RWPE2 (cell line): ENCODE data around the gene PLEKHA8.

ENCODE experiments used
- ATAC-seq: fragments of 200-7000 bp; cut with Tn5 transposase; 3 replicates; pipeline ENCODE4 v1.9.1; 2021; ENCODE audit warnings: low read depth
- DNase-seq: peaks from one replicate; pipeline ENCODE4 v3.0.0-alpha.2; 2020; ENCODE audit warnings: low spot score
- H3K27ac ChIP-seq: fragments of 450-650 bp; 2 replicates; pipeline ENCODE4 v1.5.1; 2017; ENCODE audit warnings: mild to moderate bottlenecking; ENCODE audit not compliant: poor library complexity, severe bottlenecking
- H3K27me3 ChIP-seq: fragments of 250-450 bp; sonication (Bioruptor Pico); 2 replicates; pipeline ENCODE4 v1.5.1; 2021; ENCODE audit warnings: mild to moderate bottlenecking, moderate library complexity; ENCODE audit not compliant: insufficient read depth, poor library complexity, severe bottlenecking
- H3K36me3 ChIP-seq: fragments of 250-450 bp; sonication (Bioruptor Pico); 2 replicates; pipeline ENCODE4 v1.5.1; 2020; ENCODE audit warnings: low read depth, mild to moderate bottlenecking, moderate library complexity
- H3K4me1 ChIP-seq: fragments of 250-450 bp; sonication (Bioruptor Pico); 2 replicates; pipeline ENCODE4 v1.5.1; 2021; ENCODE audit warnings: mild to moderate bottlenecking, moderate library complexity; ENCODE audit not compliant: insufficient read depth, poor library complexity, severe bottlenecking
- H3K4me3 ChIP-seq: fragments of 250-450 bp; sonication (Bioruptor Pico); 2 replicates; pipeline ENCODE4 v1.5.1; 2021; ENCODE audit warnings: mild to moderate bottlenecking, moderate library complexity; ENCODE audit not compliant: severe bottlenecking
- H3K9me3 ChIP-seq: fragments of 250-450 bp; sonication (Bioruptor Pico); 2 replicates; pipeline ENCODE4 v1.5.1; 2021; ENCODE audit warnings: mild to moderate bottlenecking, moderate library complexity; ENCODE audit not compliant: severe bottlenecking
- TF ChIP-seq, protein P1 (sequence below): fragments of 450-650 bp; IDR thresholded peaks from one replicate; pipeline ENCODE4 v1.5.1; 2017; ENCODE audit warnings: mild to moderate bottlenecking, moderate library complexity; ENCODE audit not compliant: poor library complexity, severe bottlenecking

The PLEKHA8 gene

DNA sequence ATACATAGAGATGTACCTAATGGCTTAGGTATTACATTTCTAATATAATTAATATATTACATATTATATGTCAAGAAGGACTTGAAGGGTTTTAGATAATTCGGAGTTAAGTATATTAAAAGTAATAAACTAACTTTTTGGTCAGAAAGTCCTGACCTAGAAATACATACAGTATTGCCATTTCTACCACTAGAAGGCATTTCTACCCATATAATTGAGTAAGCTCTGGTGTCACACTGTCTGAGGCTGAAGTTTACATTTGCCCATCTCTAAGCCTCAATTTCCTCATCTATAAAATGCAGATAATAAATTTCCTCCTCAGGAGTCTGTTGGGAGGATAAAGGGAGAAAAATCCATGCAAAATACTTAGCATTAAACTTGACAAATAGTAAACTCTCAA lies 8.8 kb upstream of the PLEKHA8 start:
- DNase-seq (no peak), ATAC-seq (no peak)
- H3K27me3 ChIP-seq = no peaks in the 10 kb centered on the region
- H3K9me3 ChIP-seq = no peaks in the 10 kb centered on the region
- peaks cover 16% of the 10 kb centered on the region for H3K4me1 ChIP-seq
- peak overlapping the region; percentile 12 for H3K27ac ChIP-seq
- TF ChIP-seq, protein P1, sequence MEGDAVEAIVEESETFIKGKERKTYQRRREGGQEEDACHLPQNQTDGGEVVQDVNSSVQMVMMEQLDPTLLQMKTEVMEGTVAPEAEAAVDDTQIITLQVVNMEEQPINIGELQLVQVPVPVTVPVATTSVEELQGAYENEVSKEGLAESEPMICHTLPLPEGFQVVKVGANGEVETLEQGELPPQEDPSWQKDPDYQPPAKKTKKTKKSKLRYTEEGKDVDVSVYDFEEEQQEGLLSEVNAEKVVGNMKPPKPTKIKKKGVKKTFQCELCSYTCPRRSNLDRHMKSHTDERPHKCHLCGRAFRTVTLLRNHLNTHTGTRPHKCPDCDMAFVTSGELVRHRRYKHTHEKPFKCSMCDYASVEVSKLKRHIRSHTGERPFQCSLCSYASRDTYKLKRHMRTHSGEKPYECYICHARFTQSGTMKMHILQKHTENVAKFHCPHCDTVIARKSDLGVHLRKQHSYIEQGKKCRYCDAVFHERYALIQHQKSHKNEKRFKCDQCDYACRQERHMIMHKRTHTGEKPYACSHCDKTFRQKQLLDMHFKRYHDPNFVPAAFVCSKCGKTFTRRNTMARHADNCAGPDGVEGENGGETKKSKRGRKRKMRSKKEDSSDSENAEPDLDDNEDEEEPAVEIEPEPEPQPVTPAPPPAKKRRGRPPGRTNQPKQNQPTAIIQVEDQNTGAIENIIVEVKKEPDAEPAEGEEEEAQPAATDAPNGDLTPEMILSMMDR = peak; percentile 41
- no peak overlapping the region for H3K4me3 ChIP-seq
- peaks cover 60% of the 10 kb centered on the region for H3K36me3 ChIP-seq

DNA sequence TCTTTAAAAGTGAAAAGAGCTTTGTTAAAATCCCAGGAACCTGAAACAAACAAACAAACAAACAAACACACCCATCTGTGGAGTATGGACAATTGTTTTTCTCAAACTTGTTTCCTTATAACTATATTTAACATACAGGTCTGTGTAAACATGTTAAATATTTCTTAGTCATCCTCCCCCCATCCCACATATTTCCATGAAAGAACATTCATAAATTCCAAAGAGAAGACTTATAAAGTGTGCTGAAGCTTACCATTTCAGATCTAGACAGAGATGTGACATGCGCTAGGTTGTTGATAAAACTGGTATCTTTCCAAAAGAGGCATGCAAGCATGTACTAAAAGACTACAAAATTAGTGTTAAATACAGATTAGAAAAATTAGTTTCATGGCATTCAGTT lies 8.3 kb upstream of the PLEKHA8 start:
- peak; percentile 61 for ATAC-seq
- Histone ChIP-seq H3K27ac (peak overlapping the region; percentile 12), H3K4me1 (peaks cover 16% of the 10 kb centered on the region), H3K27me3 (no peaks in the 10 kb centered on the region), H3K36me3 (peaks cover 54% of the 10 kb centered on the region), H3K4me3 (no peak overlapping the region), H3K9me3 (no peaks in the 10 kb centered on the region)
- TF ChIP-seq, protein P1 = no peak
- no peak for DNase-seq

DNA sequence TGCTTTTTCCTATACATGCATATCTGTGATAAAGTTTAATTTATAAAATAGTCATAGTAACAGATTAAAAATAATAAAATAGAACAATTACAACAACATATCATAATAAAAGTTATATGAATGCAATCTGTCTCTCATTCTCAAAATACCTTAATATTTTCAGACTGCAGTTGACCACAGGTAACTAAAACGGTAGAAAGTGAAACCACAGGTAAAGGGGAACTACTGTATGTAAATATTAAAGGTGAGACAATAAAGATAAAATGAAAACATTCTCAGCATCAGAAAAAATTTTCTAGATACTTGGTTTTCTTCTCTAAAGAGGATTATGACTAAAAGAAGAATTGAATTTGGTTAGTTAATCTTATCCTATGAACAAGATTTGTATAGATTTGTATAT lies 7.7 kb upstream of the PLEKHA8 start:
- H3K27me3 ChIP-seq = no peaks in the 10 kb centered on the region
- H3K27ac ChIP-seq = peak overlapping the region; percentile 12
- ATAC-seq (no peak), DNase-seq (no peak)
- no peak overlapping the region for H3K4me3 ChIP-seq
- no peaks in the 10 kb centered on the region for H3K9me3 ChIP-seq
- TF ChIP-seq, protein P1 = no peak
- H3K36me3 ChIP-seq = peaks cover 53% of the 10 kb centered on the region
- H3K4me1 ChIP-seq = peaks cover 20% of the 10 kb centered on the region

DNA sequence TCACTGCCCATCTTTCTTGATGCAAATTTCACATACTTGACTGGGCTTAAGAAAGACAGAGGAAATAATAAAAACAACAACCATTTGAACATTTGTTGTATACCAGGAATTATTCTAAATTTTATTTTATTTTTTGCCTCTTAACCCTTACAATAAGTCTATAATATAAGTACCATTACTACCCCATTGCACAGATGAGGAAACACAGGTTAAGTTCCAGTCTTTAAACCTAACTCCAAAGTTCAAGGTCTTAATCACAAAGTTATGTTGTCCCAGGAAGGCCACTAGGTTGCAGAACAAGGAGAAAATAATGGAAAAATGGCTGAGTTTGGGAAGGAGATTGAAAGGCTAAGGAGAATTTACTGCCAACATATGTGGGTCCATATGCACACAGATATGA lies 5.2 kb upstream of the PLEKHA8 start:
- no peak for DNase-seq
- no peak overlapping the region for H3K27ac ChIP-seq

DNA sequence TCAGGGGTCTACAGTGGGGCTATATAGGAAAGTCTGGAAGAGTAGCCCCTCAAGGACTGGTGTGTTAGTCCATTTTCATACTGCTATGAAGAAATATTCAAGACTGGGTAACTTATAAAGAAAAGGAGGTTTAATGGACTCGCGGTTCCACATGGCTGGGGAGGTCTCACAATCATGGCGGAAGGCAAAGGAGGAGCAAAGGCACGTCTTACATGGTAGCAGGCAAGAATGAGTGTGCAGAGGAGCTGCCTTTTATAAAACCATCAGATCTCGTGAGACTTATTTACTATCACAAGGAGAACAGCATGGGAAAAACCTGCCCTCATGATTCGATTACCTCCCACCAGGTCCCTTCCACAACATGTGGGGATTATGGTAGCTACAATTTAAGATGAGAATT lies 4.7 kb upstream of the PLEKHA8 start:
- ATAC-seq (no peak), DNase-seq (no peak)
- Histone ChIP-seq H3K9me3 (no peaks in the 10 kb centered on the region), H3K4me1 (peaks cover 20% of the 10 kb centered on the region), H3K36me3 (peaks cover 39% of the 10 kb centered on the region), H3K27me3 (no peaks in the 10 kb centered on the region), H3K4me3 (no peak overlapping the region), H3K27ac (no peak overlapping the region)
- TF ChIP-seq, protein P1 = no peak

More for the DNA sequence above, 5.2 kb upstream of the PLEKHA8 start:
- Histone ChIP-seq H3K36me3 (peaks cover 44% of the 10 kb centered on the region), H3K27me3 (no peaks in the 10 kb centered on the region), H3K4me3 (no peak overlapping the region), H3K4me1 (peaks cover 20% of the 10 kb centered on the region), H3K9me3 (no peaks in the 10 kb centered on the region)
- no peak for ATAC-seq
- TF ChIP-seq, protein P1 = no peak
